Measurements from ENCODE around the gene LLGL1.

Gene LLGL1

DNA sequence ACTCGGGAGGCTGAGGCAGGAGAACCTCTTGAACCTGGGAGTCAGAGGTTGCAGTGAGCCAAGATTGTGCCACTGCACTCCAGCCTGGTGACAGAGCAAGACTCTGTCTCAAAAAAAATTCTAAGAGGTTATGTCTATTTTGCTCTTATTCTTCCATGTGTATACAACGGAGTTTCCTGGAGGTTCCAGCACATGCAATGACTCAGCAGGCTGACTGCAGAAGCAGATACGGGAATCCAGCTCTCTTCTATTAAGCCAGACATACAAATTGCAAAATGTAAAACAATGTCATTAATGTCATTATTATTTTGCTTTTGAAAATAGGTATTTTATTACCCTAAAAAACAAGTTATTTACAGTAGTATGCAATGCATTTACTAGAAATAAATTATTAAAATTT is 53.4 kb downstream of the LLGL1 start:
- DNase-seq: no peak

DNA sequence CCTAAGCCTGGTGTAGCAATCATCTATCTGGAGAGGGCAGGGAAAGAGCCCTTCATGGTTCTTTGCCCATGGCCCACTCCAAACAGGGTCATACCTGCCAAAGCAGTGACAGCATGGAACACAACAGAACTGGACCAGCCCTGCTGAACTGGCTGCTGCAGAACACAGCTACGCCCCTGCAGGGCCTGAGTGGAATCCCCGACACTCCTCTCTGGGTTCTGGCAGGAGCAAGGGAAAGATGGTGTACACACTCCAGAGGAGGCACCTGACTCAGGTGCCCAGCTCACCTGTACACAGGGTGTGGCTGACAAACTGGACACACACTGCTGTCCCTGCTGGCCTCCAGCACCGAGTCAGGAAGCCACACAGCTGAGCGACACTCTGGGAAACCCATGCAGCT is 54.8 kb downstream of the LLGL1 start:
- DNase-seq: no peak

DNA sequence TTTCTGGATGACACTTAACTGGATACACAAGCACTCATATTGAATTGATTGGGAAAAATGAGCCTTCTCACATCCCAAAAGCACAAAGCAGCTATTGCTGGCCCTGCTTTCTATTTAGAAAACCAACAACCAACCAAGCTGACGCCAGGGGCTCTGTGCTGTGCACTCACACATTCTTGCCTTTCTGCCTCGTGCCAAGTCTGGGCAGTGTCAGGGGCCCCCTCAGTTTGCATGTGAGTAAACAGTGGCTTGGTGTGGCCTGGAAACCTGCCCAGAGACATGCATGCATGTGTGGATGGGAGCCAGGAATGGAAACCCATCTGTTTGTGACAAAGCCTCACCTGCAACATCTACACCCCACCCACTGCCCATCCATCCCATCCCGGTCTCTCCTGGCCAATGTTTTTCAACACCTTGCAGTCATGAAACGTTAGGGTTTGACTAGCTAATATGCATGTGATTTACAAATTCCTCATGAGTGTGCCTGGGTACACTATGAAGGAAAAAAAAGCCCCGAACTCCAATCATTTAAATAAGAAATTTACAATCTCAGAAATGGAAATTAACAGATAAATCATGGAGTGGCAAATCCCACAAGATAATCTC is 55.4 kb downstream of the LLGL1 start:
- no peak for DNase-seq

DNA sequence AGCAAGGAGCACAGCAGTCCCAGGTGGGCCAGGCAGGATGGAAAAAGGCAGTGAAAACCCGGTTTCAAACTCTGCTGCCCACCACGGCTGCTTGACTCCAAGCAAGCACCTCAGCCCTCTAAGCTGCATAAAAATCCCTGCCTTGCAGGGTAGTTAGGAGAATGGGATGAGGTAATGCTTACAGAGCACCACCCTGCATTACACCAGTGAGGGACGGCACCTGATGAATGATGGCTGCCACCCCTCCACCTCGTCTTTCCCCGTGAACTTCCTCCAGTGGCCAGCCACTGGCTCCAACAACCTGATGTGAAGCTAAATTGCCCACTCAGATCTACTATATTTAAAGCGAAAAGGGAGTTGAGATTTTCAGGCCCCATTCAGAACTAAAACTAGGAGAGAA is 56.4 kb downstream of the LLGL1 start:
- no peak for DNase-seq

DNA sequence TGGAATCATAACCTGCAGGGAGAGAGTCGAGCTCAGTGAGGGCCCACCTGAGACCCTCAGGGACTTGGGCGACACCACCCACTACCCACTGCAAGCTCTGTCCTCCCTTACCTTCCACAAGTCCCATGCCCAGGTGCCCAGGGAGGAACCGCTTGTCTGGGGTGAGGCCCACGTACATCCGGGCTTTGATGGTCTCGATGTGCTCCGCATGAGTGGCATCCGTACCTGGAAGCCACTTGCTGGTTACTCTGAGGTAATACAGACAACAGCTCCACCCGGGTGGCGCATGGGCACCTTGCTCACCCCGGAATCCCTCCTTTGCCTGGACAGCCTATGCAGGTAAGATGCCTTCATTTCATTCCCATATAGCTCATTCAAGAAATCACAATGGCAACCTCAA is 59.9 kb downstream of the LLGL1 start:
- no peak for DNase-seq

DNA sequence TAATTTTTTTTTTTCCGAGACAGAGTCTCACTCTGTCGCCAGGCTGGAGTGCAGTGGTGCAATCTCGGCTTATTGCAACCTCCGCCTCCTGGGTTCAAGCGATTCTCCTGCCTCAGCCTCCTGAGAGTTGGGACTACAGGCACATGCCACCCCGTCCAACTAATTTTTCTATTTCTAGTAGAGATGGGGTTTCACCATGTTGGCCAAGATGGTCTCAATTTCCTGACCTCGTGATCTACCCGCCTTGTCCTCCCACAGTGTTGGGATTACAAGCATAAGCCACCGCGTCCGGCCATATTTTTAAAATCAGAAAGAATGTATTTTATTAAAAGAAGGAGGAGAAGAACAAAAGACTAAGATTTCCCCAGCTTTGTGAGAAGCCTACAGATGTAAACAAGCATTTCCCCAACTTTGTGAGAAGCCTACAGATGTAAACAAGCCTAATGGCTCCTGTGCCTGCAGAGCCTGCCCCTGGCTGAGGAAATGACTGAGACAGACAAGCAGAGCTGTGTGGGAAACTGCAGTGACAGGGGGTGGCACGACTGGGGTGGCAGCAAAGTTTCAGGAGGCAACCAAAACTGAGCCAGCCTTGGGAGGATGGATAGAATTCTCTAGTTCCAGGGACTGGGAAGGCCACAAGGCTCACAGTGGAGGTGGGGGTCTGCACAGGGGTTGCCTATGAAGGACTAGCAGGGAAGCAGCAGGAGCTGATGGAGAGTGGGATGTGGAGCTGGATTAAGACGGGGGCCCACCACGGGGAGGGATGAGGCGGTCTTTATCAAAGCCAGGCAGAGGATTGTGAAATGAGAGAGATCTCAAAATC is 66.5 kb downstream of the LLGL1 start:
- DNase-seq: no peak

All from right forelimb (tissue), 1 donor.